A172 (cell line): Measurements from ENCODE around the gene TNFSF13. TPM values are rescaled to one million over a fixed set of nuclear protein-coding genes. Genes with fewer than 3 reads are reported as not detected.

Experiments
- DNase-seq: peaks from one replicate; pipeline ENCODE4 v3.0.0-alpha.2; 2015; ENCODE audit warnings: low spot score
- total RNA-seq: library from RNA; depleted of rRNA; stranded (reverse); fragments of >200 nt; shearing (Covaris generic); gene quantifications from 2 replicates; pipeline ENCODE4 v1.2.3, GENCODE V29; 2014

TNFSF13 gene
- total RNA-seq, 1 experiment from 2014 or later, result 4.1 TPM

GRCh38 chr17:7552621-7553051 lies 5.9 kb upstream of the TNFSF13 start:
- DNase-seq, result no peak

GRCh38 chr17:7553356-7553755 lies 5.2 kb upstream of the TNFSF13 start:
- DNase-seq, result no peak

- DNase-seq, result no peak
Observed at GRCh38 chr17:7555320-7555948, 3.1 kb upstream of the TNFSF13 start.

GRCh38 chr17:7556627-7557026 lies 1.9 kb upstream of the TNFSF13 start:
- no peak for DNase-seq

- no peak for DNase-seq
Observed at GRCh38 chr17:7557147-7557764, 1.3 kb upstream of the TNFSF13 start.

- peak; percentile 52 for DNase-seq
Observed at GRCh38 chr17:7557775-7558543, 591 bp upstream of the TNFSF13 start.

- DNase-seq, result no peak
Observed at GRCh38 chr17:7559320-7560171, 996 bp downstream of the TNFSF13 start.

- no peak for DNase-seq
Observed at GRCh38 chr17:7560172-7561027, 1.9 kb downstream of the TNFSF13 start.

GRCh38 chr17:7561028-7561575 lies 2.6 kb downstream of the TNFSF13 start:
- DNase-seq, result peak; percentile 89

- DNase-seq, result peak; percentile 78
Observed at GRCh38 chr17:7561589-7562207, 3.1 kb downstream of the TNFSF13 start, which contains the start of gene SENP3. SENP3 (plus strand) TSS chr17:7561919; CDS start chr17:7563077, 1,158 bp downstream.

GRCh38 chr17:7562208-7562605 lies 3.7 kb downstream of the TNFSF13 start:
- DNase-seq, result no peak

GRCh38 chr17:7563115-7563869 lies 4.7 kb downstream of the TNFSF13 start:
- DNase-seq, result no peak

- no peak for DNase-seq
Observed at GRCh38 chr17:7569571-7569970, 11.0 kb downstream of the TNFSF13 start.

- no peak for DNase-seq
Observed at GRCh38 chr17:7570351-7570750, 11.8 kb downstream of the TNFSF13 start.

- DNase-seq, result no peak
Observed at GRCh38 chr17:7572338-7572587, 13.7 kb downstream of the TNFSF13 start.

- DNase-seq, result peak; percentile 100
Observed at GRCh38 chr17:7572588-7573323, 14.2 kb downstream of the TNFSF13 start.

- peak; percentile 82 for DNase-seq
Observed at GRCh38 chr17:7573324-7574080, 15.0 kb downstream of the TNFSF13 start.
